Mucosa of stomach (tissue), 1 donor: ENCODE results near the gene KPNA4.

ENCODE experiments used
- H3K27me3 ChIP-seq: one replicate; pipeline ENCODE4 v1.7.0; 2013; ENCODE audit warnings: mild to moderate bottlenecking, low read length; ENCODE audit not compliant: control insufficient read depth, insufficient read depth
- H3K36me3 ChIP-seq: one replicate; pipeline ENCODE4 v1.7.0; 2013; ENCODE audit warnings: low read length; ENCODE audit not compliant: control insufficient read depth, insufficient read depth
- H3K4me1 ChIP-seq: one replicate; pipeline ENCODE4 v1.7.0; 2013; ENCODE audit warnings: mild to moderate bottlenecking, low read length; ENCODE audit not compliant: control insufficient read depth, insufficient read depth
- H3K4me3 ChIP-seq: one replicate; pipeline ENCODE4 v1.7.0; 2013; ENCODE audit warnings: low read length
- H3K9ac ChIP-seq: one replicate; pipeline ENCODE4 v1.7.0; 2013; ENCODE audit warnings: mild to moderate bottlenecking, low read length, moderate library complexity
- H3K9me3 ChIP-seq: one replicate; pipeline ENCODE4 v1.7.0; 2013; ENCODE audit warnings: mild to moderate bottlenecking, low read length, moderate library complexity; ENCODE audit not compliant: control insufficient read depth
- donor health status: Pancreatic carcinoma.

Gene KPNA4

DNA sequence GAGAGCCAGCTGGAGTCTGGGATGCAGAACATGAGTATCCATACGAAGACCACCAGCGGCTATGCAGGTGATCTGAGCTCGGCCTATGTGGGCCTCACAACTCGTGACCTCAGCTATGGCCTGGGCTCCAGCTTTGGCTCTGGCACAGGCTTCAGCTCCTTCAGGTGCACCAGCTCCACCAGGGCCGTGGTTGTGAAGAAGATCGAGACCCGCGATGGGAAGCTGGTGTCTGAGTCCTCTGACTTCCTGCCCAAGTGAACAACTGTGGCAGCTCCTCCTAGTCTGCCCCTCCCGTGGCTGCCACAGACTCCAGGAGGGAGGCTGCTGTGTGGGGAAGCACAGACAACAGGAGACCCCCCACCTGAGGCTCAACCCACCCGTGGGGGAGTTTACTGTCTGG is 3.6 kb upstream of the KPNA4 start:
- no peak overlapping the region for H3K4me3 ChIP-seq
- H3K9me3 ChIP-seq, result no peaks in the 10 kb centered on the region
- no peaks in the 10 kb centered on the region for H3K36me3 ChIP-seq
- H3K27me3 ChIP-seq, result no peaks in the 10 kb centered on the region
- H3K9ac ChIP-seq, result no peak overlapping the region
- H3K4me1 ChIP-seq, result peaks cover 3% of the 10 kb centered on the region

DNA sequence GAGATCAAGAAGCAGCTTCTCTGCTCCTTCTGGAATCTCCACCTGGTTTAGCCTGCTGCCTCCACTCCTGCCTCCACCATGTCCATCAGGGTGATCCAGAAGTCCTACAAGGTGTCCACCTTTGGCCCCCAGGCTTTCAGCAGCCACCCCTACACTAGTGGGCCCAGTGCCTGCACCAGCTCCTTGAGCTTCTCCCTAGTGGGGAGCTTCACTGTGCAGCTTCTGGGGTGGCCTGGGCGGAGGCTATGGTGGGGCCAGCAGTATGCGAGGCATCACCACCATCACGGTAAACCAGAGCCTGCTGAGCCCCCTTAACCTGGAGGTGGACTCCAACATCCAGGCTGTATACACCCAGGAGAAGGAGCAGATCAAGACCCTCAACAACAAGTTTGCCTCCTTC is 2.4 kb upstream of the KPNA4 start:
- peaks cover 14% of the 10 kb centered on the region for H3K4me1 ChIP-seq
- no peaks in the 10 kb centered on the region for H3K27me3 ChIP-seq
- no peaks in the 10 kb centered on the region for H3K36me3 ChIP-seq
- no peaks in the 10 kb centered on the region for H3K9me3 ChIP-seq
- H3K9ac ChIP-seq, result no peak overlapping the region
- no peak overlapping the region for H3K4me3 ChIP-seq

DNA sequence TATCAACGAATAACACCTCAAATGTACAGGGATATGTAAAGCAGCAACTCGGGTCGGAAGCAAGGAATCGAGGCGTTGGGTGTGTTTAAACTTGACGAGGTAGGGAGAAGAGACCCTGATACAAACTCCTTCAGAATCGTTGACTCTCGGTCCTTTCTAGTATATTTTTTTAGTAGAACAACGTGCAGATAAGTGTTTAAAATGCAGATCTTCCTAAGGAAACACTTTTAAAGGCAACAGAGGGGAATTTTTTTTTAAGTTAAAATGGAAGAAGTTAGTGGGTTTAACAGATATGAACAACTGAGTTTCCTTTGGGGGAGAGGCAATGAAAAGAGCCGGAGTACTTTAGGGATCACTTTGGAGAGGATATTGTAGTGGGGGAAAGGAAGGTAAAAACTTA is 1.1 kb upstream of the KPNA4 start:
- Histone ChIP-seq H3K9ac (peak overlapping the region; percentile 91), H3K4me1 (peaks cover 16% of the 10 kb centered on the region), H3K36me3 (no peaks in the 10 kb centered on the region), H3K4me3 (no peak overlapping the region), H3K9me3 (no peaks in the 10 kb centered on the region), H3K27me3 (no peaks in the 10 kb centered on the region)

DNA sequence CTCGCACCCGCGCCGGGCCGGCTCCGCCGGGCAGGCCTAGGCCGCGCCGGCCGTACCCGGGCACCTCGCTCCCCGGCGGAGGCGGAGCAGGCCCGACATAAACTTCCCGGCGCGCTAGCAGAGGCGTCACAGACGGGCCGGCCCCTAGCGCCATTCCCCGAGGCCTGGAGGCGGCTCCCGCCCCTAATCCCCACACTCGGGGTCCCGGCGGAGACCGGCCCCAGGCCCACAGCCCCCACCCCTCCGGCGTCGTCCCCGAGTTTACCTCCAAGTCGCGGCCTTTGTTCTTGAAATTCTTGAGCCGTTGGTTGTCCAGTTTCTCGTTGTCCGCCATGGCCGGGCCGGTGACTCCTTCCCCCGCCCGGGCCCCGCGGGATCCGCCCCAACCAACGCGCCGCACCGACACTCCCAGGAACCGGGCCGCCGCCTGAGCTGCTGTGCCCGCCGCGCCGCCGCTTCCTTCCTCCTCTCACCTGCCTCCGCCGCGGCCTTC is 376 bp downstream of the KPNA4 start:
- Histone ChIP-seq H3K4me1 (peaks cover 20% of the 10 kb centered on the region), H3K27me3 (no peaks in the 10 kb centered on the region), H3K9me3 (no peaks in the 10 kb centered on the region), H3K36me3 (no peaks in the 10 kb centered on the region), H3K9ac (peak overlapping the region; percentile 90), H3K4me3 (no peak overlapping the region)

DNA sequence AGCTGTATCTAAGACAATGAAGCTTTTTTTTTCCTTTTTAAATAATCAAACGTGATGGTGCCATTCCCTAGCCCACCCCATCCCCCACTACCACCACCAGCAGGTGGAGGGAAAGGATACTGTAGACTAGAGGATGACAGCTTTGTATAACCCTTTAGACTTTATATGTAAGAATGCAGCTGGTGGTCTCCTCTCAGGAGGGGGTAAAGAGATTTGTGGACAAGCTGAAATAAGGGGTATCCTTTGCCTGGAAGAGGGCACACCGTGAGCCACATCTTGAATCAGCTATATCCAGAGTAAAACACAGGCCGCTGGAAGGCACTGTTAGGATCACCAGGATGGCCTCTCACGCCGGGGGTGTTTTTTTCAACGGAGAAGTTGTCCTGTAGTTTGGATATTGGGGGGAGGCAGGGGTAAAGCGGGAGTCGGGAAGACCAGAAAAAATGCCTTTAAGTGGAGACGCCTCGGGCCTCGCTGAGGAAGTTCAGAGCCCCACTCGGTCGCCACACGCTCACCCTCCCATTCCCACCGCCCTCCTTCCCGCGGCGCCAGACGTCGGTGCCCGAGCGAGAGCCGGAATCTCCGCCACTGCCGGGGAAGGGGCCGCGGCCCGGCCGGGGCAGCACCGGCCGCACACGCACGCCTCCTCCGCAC is 986 bp downstream of the KPNA4 start:
- Histone ChIP-seq H3K27me3 (no peaks in the 10 kb centered on the region), H3K4me3 (peak overlapping the region; percentile 51), H3K36me3 (no peaks in the 10 kb centered on the region), H3K4me1 (peaks cover 20% of the 10 kb centered on the region), H3K9me3 (no peaks in the 10 kb centered on the region), H3K9ac (peak overlapping the region; percentile 90)

DNA sequence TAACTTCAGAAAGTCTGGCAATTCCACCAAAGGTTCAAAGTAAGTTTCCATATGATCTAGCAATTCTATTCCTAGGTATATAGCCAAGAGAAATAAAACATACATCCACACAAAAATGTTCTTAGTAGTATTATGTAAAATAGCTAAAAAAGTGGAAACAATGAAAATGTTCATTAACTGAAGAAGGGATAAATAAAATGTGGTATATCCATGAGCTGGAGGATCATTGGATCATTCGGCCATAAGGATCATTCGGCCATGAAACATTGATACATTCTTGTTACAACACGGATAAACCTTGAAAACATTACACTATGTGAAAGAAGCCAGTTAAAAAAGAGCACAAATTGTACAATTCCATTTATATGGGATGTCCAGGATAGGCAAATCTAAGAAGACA is 2.4 kb downstream of the KPNA4 start:
- H3K4me3 ChIP-seq, result no peak overlapping the region
- H3K4me1 ChIP-seq, result peaks cover 20% of the 10 kb centered on the region

DNA sequence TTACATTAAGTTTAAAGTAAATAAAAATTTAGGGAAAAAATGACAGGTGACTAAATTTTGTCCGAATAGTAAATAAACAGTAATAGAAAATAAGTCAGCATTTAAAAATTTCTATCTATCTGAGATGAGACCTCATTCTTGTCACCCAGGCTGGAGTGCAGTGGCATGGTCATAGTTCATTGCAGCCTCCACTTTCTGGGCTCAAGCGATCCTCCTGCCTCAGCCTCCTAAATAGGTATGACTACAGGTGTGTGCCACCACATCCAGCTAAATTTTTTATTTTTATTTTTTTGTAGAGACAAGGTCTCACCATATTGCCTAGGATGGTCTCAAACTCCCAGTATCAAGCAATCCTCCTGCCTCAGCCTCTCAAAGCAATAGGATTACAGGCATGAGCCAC is 7.8 kb downstream of the KPNA4 start:
- Histone ChIP-seq H3K4me3 (no peak overlapping the region), H3K27me3 (no peaks in the 10 kb centered on the region), H3K9ac (no peak overlapping the region), H3K4me1 (peaks cover 19% of the 10 kb centered on the region), H3K36me3 (no peaks in the 10 kb centered on the region), H3K9me3 (no peaks in the 10 kb centered on the region)

More for the DNA sequence above, 2.4 kb downstream of the KPNA4 start:
- Histone ChIP-seq H3K27me3 (no peaks in the 10 kb centered on the region), H3K9ac (no peak overlapping the region), H3K36me3 (no peaks in the 10 kb centered on the region), H3K9me3 (no peaks in the 10 kb centered on the region)

DNA sequence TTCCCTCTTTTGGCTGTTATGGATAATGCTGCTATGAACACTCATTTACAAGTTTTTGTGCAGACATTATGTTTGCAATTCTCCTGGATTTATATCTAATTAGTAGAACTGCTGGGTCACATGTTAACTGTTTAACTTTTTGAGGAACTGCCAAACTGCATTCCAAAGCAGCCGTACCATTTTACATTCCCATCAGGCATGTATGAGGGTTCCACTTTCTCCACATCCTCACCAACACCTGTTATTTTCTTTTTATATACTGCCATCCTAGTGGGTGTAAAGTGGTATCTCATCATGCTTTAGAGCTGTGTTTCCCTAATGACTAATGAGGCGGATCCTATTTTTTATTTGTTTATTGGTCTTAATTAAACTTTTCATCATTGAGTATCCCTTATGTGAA is 9.2 kb downstream of the KPNA4 start:
- Histone ChIP-seq H3K9ac (no peak overlapping the region), H3K27me3 (no peaks in the 10 kb centered on the region), H3K9me3 (no peaks in the 10 kb centered on the region), H3K4me1 (peaks cover 13% of the 10 kb centered on the region), H3K4me3 (no peak overlapping the region), H3K36me3 (no peaks in the 10 kb centered on the region)

DNA sequence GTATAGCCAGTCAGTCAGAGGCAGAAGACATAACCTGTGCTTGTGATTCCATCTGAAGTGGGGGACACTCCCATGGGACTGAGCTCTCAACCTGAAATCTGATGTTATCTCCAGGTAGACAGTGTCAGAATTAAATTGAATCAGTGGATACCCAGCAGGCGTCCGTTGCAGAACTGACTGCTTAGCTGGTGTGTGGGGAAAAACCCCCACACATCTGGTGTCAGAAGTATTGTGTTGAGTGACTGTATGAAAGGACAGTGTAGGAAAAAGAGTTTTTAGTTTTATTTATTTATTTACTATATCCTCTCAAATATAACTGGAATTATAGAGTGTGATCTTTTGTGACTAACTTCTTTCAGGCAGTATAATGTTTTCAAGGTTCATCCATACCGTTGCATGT is 10.4 kb downstream of the KPNA4 start:
- H3K9me3 ChIP-seq, result no peaks in the 10 kb centered on the region
- H3K9ac ChIP-seq, result no peak overlapping the region
- no peak overlapping the region for H3K4me3 ChIP-seq
- no peaks in the 10 kb centered on the region for H3K36me3 ChIP-seq
- H3K4me1 ChIP-seq, result peaks cover 13% of the 10 kb centered on the region
- no peaks in the 10 kb centered on the region for H3K27me3 ChIP-seq

DNA sequence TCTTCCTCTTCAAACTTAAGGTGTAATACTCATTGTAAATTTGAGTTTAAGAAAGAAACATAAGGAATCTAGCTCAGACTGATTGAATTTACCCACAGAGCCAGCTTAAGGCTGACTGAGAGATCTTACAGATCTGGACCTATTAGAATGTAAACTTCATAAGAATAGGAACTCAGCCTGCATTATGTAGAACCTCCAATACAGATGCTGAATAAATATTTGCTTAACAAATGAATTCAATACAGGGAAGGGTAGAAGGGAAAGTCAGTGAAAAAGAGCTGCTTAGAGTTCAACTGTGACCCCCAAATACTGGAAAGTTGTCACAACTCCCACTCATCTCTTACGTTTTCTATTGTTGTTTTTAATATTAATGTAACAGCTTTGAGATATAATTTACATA is 11.5 kb downstream of the KPNA4 start:
- H3K9ac ChIP-seq, result no peak overlapping the region
- H3K36me3 ChIP-seq, result no peaks in the 10 kb centered on the region
- no peaks in the 10 kb centered on the region for H3K27me3 ChIP-seq
- H3K9me3 ChIP-seq, result no peaks in the 10 kb centered on the region
- no peak overlapping the region for H3K4me3 ChIP-seq
- H3K4me1 ChIP-seq, result peaks cover 13% of the 10 kb centered on the region

DNA sequence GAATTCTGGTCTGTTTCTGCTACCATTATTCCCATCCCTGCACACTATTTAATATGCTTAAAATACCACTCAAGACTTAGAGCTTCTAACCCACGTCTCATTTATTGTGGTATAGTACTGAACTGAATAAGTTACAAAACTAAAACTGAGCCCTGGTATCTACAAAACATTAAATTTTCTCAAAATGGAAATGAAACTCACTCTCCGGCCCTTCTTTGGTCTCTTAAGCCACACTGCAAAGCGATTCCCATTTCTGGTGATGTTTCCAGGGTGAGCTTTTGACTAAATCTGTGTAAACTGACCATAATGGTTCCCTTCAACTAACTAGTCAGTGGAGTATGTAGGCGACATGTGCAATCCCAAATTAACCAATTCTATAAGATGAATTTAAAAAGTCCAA is 18.6 kb downstream of the KPNA4 start:
- Histone ChIP-seq H3K27me3 (no peaks in the 10 kb centered on the region), H3K9me3 (no peaks in the 10 kb centered on the region)

DNA sequence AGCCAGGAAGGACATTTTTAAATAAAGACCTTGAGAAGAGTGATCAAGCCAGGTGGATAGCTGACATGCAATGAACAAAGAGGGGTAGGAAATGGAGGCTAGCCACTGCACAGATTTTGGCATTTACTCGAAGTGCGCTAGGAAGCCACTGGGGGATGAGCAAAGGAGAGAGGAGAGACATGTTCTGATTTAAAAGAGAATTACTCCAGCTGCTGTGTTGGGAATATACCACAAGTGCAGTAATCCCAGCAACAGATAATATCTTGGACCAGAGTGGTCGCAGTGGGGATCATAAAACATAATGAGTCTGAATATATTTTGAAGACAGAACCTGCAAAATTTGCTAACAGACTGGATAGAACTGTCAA is 19.9 kb downstream of the KPNA4 start:
- Histone ChIP-seq H3K4me3 (no peak overlapping the region), H3K27me3 (no peaks in the 10 kb centered on the region), H3K36me3 (no peaks in the 10 kb centered on the region), H3K9me3 (no peaks in the 10 kb centered on the region), H3K9ac (no peak overlapping the region), H3K4me1 (no peaks in the 10 kb centered on the region)

More for the DNA sequence above, 18.6 kb downstream of the KPNA4 start:
- Histone ChIP-seq H3K9ac (no peak overlapping the region), H3K4me3 (no peak overlapping the region), H3K36me3 (no peaks in the 10 kb centered on the region), H3K4me1 (no peaks in the 10 kb centered on the region)
